ENCODE measurements around the gene ZGPAT.
A peak's percentile ranks its signal among the peaks of the same experiment; 100 is the strongest.

Gene ZGPAT

GRCh38 chr20:63768591-63769515, 61.0 kb downstream of the ZGPAT start:
- Histone ChIP-seq H3K4me2 (ENCODE audit: low read length) (no peak overlapping the region), H3K9ac (ENCODE audit: low read length) (no peak overlapping the region)

DNA sequence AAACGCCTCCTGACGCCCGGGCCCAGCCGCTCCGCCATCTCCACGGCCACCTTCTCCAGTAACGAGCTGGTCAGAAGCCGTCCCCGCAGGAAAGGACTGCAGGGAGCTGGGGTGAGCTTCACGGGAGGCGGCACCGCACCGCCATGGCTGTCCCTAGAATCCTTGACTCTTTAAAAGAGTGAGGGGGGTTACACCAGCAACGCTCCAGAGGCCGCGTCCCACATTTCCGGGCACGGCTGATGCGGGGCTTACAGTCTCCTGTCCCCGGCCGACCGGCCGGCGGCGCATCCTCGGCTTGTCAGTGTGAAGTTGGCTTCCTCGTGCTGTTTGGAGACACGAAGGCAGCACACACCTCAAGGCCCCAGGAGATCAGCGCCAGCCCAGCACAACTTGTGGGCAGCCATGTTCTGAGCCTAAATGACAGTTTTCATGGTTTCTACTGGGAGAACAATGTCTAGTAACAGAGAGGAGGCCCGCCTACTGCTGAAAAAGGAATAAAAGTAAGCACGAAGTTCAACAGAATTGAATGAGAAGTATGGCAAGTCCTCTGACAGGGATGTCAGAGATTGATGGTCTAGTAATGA, 62.1 kb downstream of the ZGPAT start:
- Histone ChIP-seq H3K36me3 (replicated peaks; ENCODE audit: low read depth, low read length) (no peaks in the 10 kb centered on the region), H3K4me1 (ENCODE audit: low read length) (peaks cover 6% of the 10 kb centered on the region; the same call in 1 of the 2 replicates), H3K9me3 (ENCODE audit: insufficient read depth, low read length) (no peaks in the 10 kb centered on the region), H3K79me2 (ENCODE audit: low read length) (no peaks in the 10 kb centered on the region), H2AFZ (ENCODE audit: low read depth, low read length) (no peak overlapping the region), H3K9ac (ENCODE audit: low read length) (no peak overlapping the region), H3K27ac (ENCODE audit: low read length) (no peak overlapping the region), H3K4me2 (ENCODE audit: low read length) (no peak overlapping the region), H3K27me3 (ENCODE audit: low read depth, low read length) (no peaks in the 10 kb centered on the region), H3K4me3 (ENCODE audit: low read length) (no peak overlapping the region), H4K20me1 (ENCODE audit: insufficient read depth, low read length) (no peaks in the 10 kb centered on the region)
- no peak for TF ChIP-seq CTCF (IDR thresholded peaks at IDR 0.05; ENCODE audit: low read depth, low read length)

More at GRCh38 chr20:63768591-63769515, 61.0 kb downstream of the ZGPAT start:
- H3K9me3 ChIP-seq (ENCODE audit: insufficient read depth, low read length), result no peaks in the 10 kb centered on the region
- no peaks in the 10 kb centered on the region for H3K36me3 ChIP-seq (replicated peaks; ENCODE audit: low read depth, low read length)
- no peak overlapping the region for H2AFZ ChIP-seq (ENCODE audit: low read depth, low read length)
- peaks cover 6% of the 10 kb centered on the region; the same call in 1 of the 2 replicates for H3K4me1 ChIP-seq (ENCODE audit: low read length)
- H4K20me1 ChIP-seq (ENCODE audit: insufficient read depth, low read length), result no peaks in the 10 kb centered on the region
- no peak overlapping the region for H3K4me3 ChIP-seq (ENCODE audit: low read length)
- H3K27ac ChIP-seq (ENCODE audit: low read length), result no peak overlapping the region
- no peak for TF ChIP-seq EZH2phosphoT487 (IDR thresholded peaks at IDR 0.05; ENCODE audit: low read depth)
- H3K79me2 ChIP-seq (ENCODE audit: low read length), result no peaks in the 10 kb centered on the region
- H3K27me3 ChIP-seq (ENCODE audit: low read depth, low read length), result no peaks in the 10 kb centered on the region

GRCh38 chr20:63771046-63771707, 63.3 kb downstream of the ZGPAT start:
- no peaks in the 10 kb centered on the region for H3K27me3 ChIP-seq (ENCODE audit: low read depth, low read length)
- H2AFZ ChIP-seq (ENCODE audit: low read depth, low read length), result no peak overlapping the region
- H3K36me3 ChIP-seq (replicated peaks; ENCODE audit: low read depth, low read length), result no peaks in the 10 kb centered on the region
- no peaks in the 10 kb centered on the region for H4K20me1 ChIP-seq (ENCODE audit: insufficient read depth, low read length)
- no peak overlapping the region for H3K9ac ChIP-seq (ENCODE audit: low read length)
- no peaks in the 10 kb centered on the region for H3K79me2 ChIP-seq (ENCODE audit: low read length)
- no peak overlapping the region for H3K27ac ChIP-seq (ENCODE audit: low read length)
- H3K4me3 ChIP-seq (ENCODE audit: low read length), result no peak overlapping the region
- no peaks in the 10 kb centered on the region for H3K9me3 ChIP-seq (ENCODE audit: insufficient read depth, low read length)
- H3K4me2 ChIP-seq (ENCODE audit: low read length), result no peak overlapping the region
- TF ChIP-seq EZH2phosphoT487 (IDR thresholded peaks at IDR 0.05; ENCODE audit: low read depth) (no peak), CTCF (IDR thresholded peaks at IDR 0.05; ENCODE audit: low read depth, low read length) (no peak)
- peaks cover 6% of the 10 kb centered on the region; the same call in 1 of the 2 replicates for H3K4me1 ChIP-seq (ENCODE audit: low read length)

- no peaks in the 10 kb centered on the region for H3K36me3 ChIP-seq (replicated peaks; ENCODE audit: low read depth, low read length)
- H3K9ac ChIP-seq (ENCODE audit: low read length), result no peak overlapping the region
- no peak overlapping the region for H2AFZ ChIP-seq (ENCODE audit: low read depth, low read length)
- H3K79me2 ChIP-seq (ENCODE audit: low read length), result no peaks in the 10 kb centered on the region
- TF ChIP-seq CTCF (IDR thresholded peaks at IDR 0.05; ENCODE audit: low read depth, low read length) (no peak), EZH2phosphoT487 (IDR thresholded peaks at IDR 0.05; ENCODE audit: low read depth) (no peak)
- peaks cover 5% of the 10 kb centered on the region; the same call in 1 of the 2 replicates for H3K9me3 ChIP-seq (ENCODE audit: insufficient read depth, low read length)
- H3K4me2 ChIP-seq (ENCODE audit: low read length), result peak overlapping the region; percentile 53
- H4K20me1 ChIP-seq (ENCODE audit: insufficient read depth, low read length), result no peaks in the 10 kb centered on the region
- no peak overlapping the region for H3K4me3 ChIP-seq (ENCODE audit: low read length)
- H3K27me3 ChIP-seq (ENCODE audit: low read depth, low read length), result no peaks in the 10 kb centered on the region
- no peak overlapping the region for H3K27ac ChIP-seq (ENCODE audit: low read length)
- H3K4me1 ChIP-seq (ENCODE audit: low read length), result peaks cover 6% of the 10 kb centered on the region; the same call in 1 of the 2 replicates
These were observed 65.1 kb downstream of the ZGPAT start for GRCh38 chr20:63772781-63773518.
